ENCODE results near the gene TACC2. TPM values are rescaled to one million over a fixed set of nuclear protein-coding genes. Genes with fewer than 3 reads are reported as not detected.

The TACC2 gene
- total RNA-seq, 2 experiments from 2014 or later: not detected

DNA sequence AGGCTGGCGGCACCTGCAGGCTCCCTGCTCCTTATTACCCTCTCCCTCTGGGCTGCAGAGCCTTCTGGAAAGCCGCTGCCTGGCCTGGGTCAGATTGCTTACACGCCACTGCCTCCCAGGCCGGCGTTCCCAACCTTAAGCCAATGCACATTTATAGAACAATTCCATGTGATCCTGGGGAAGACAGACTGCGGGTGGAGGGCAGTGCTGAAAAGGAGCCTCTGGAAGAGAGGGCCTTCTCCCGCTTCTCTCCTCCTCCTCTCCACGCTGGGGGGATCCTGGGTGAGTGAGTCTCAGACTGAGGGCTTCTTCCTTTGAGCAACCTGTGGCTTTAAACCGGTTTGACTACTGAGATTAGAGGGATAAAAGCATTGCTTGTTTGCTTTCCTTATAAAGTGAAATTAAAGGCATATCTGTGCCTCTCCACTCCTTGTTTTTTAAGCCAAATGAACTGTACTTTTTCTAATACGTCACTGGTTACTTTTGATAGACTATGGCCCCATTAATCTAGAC is 5.5 kb downstream of the TACC2 start:
- intact Hi-C loops (cut with micrococcal nuclease): no loop called here
- TF ChIP-seq, protein P1, sequence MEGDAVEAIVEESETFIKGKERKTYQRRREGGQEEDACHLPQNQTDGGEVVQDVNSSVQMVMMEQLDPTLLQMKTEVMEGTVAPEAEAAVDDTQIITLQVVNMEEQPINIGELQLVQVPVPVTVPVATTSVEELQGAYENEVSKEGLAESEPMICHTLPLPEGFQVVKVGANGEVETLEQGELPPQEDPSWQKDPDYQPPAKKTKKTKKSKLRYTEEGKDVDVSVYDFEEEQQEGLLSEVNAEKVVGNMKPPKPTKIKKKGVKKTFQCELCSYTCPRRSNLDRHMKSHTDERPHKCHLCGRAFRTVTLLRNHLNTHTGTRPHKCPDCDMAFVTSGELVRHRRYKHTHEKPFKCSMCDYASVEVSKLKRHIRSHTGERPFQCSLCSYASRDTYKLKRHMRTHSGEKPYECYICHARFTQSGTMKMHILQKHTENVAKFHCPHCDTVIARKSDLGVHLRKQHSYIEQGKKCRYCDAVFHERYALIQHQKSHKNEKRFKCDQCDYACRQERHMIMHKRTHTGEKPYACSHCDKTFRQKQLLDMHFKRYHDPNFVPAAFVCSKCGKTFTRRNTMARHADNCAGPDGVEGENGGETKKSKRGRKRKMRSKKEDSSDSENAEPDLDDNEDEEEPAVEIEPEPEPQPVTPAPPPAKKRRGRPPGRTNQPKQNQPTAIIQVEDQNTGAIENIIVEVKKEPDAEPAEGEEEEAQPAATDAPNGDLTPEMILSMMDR (IDR thresholded peaks at IDR 0.05): no peak
- Mint-ChIP-seq H3K4me3 (no peak overlapping the region), H3K27me3 (peaks cover 20% of the 10 kb centered on the region), H3K4me1 (ENCODE audit: low read depth) (no peaks in the 10 kb centered on the region), H3K9me3 (no peaks in the 10 kb centered on the region), H3K27ac (no peak overlapping the region), H3K36me3 (ENCODE audit: low read depth) (no peaks in the 10 kb centered on the region)
- DNase-seq (no peak), ATAC-seq (no peak)
- ChIA-PET CTCF (no interaction called here), POLR2A (no interaction called here)

DNA sequence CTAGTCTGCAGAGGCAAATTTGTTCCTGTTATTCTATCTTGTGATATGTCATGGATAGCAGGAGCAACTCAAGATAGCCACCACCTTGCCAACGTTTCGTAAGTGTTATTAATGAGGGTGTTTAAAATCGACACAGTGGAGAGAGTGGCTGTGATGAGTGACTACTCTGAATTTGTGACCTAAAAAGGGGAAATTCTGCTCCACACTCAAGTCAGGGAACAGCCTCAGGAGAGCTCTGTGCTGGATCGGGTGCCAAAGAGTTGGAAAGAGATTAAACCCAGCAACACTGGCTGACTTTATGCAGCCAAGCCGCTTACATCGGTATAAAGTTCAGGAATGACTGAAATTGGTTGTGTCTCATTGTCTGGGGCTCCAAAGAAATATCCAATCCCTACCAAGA is 9.5 kb downstream of the TACC2 start:
- intact Hi-C loops (cut with micrococcal nuclease): no loop called here
- CTCF ChIA-PET: no interaction called here
- no peak for ATAC-seq

DNA sequence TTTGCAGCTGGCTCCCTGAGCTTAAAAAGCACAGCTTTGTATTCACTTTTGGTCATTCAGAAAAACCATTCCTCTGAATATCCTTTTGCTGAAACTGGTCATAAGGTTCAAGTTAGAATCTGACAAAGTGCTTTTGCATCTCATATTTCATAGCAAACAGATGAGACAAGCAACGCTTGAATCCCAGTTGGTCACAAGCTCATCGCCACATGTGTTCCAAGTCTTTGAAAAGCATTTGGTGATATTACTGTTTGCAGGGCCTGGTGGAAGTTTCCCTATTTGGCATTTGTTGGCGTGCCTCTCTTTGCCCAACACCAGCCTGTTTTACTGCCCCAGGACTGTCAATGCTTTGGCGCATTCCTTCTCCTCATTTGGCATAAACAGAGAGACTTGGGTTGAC is 10.3 kb downstream of the TACC2 start:
- Mint-ChIP-seq H3K9me3 (peaks cover 23% of the 10 kb centered on the region), H3K4me3 (no peak overlapping the region), H3K36me3 (ENCODE audit: low read depth) (no peaks in the 10 kb centered on the region), H3K4me1 (ENCODE audit: low read depth) (no peaks in the 10 kb centered on the region), H3K27ac (no peak overlapping the region), H3K27me3 (peaks cover 13% of the 10 kb centered on the region)
- intact Hi-C loops (cut with micrococcal nuclease): no loop called here
- TF ChIP-seq, protein P1 (IDR thresholded peaks at IDR 0.05): no peak
- ATAC-seq (no peak), DNase-seq (no peak)
- POLR2A ChIA-PET: interaction anchor here (0.5 kb wide), 1 partner anchor 62 kb away, joined by 3 read pairs; no protein-coding TSS in a partner anchor
- CTCF ChIA-PET: no interaction called here

More for the DNA sequence above, 9.5 kb downstream of the TACC2 start:
- DNase-seq: no peak
- TF ChIP-seq, protein P1 (IDR thresholded peaks at IDR 0.05): no peak
- POLR2A ChIA-PET: no interaction called here
- H3K9me3 Mint-ChIP-seq: peaks cover 22% of the 10 kb centered on the region
- H3K4me3 Mint-ChIP-seq: no peak overlapping the region
- H3K4me1 Mint-ChIP-seq (ENCODE audit: low read depth): no peaks in the 10 kb centered on the region
- H3K36me3 Mint-ChIP-seq (ENCODE audit: low read depth): no peaks in the 10 kb centered on the region
- H3K27ac Mint-ChIP-seq: no peak overlapping the region
- peaks cover 14% of the 10 kb centered on the region for H3K27me3 Mint-ChIP-seq

DNA sequence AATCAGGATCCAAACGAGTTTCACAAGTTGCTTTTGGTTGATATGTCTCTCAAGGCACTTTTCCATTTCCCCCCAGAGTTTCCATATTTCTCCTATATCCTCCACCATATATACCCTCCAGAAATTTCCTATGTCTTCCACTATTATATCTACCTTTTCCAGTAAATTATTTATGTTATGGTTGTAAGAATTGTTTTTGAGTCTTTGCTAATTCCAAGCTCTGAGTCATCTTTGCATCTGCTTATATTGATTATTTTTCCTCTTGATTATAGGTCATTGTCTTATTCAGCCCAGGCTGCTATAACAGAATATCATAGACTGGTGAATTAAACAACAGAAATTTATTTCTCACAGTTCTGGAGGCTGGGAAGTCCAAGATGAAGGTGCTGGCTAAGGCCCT is 12.7 kb downstream of the TACC2 start:
- intact Hi-C loops (cut with micrococcal nuclease): no loop called here
- Mint-ChIP-seq H3K27me3 (peaks cover 6% of the 10 kb centered on the region), H3K36me3 (ENCODE audit: low read depth) (no peaks in the 10 kb centered on the region), H3K4me1 (ENCODE audit: low read depth) (no peaks in the 10 kb centered on the region), H3K27ac (no peak overlapping the region), H3K4me3 (no peak overlapping the region), H3K9me3 (peaks cover 24% of the 10 kb centered on the region)
- ATAC-seq (no peak), DNase-seq (no peak)
- ChIA-PET POLR2A (no interaction called here), CTCF (no interaction called here)
- TF ChIP-seq, protein P1 (IDR thresholded peaks at IDR 0.05): no peak

DNA sequence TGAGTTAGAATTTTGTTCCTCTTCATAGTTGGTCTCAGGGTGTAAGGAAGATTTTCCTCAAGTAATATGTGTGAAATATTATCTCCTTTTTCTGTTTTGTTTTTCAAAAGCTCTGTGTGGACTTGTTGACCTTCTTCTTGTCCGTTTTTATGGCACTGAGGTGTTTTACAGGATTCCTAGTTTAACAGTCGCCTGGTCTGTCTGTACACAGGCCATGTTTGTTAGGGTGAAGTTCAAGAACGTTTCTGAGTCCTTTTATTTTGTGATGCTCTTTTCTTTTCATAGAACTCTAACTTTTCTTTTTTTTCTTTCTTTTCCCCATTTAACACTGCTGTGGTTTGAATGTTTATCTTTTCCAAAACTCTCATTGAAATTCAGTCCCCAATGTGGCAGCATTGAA is 18.5 kb downstream of the TACC2 start:
- ATAC-seq: no peak
- intact Hi-C loops (cut with micrococcal nuclease): no loop called here
- no peaks in the 10 kb centered on the region for H3K36me3 Mint-ChIP-seq (ENCODE audit: low read depth)
- H3K4me1 Mint-ChIP-seq (ENCODE audit: low read depth): no peaks in the 10 kb centered on the region
- peaks cover 9% of the 10 kb centered on the region for H3K27me3 Mint-ChIP-seq
- DNase-seq: no peak
- H3K4me3 Mint-ChIP-seq: no peak overlapping the region
- H3K9me3 Mint-ChIP-seq: peaks cover 9% of the 10 kb centered on the region
- POLR2A ChIA-PET: no interaction called here
- TF ChIP-seq, protein P1 (IDR thresholded peaks at IDR 0.05): no peak
- CTCF ChIA-PET: no interaction called here
- no peak overlapping the region for H3K27ac Mint-ChIP-seq

All from activated CD8-positive, alpha-beta T cell treated with anti-CD3 and anti-CD28 coated beads for 36 hours (primary cell).